ENCODE results near the gene AP1M1. TPM values are rescaled to one million over a fixed set of nuclear protein-coding genes. Genes with fewer than 3 reads are reported as not detected.

AP1M1 gene
- total and polyA plus RNA-seq, 2 of the 4 experiments (the other 2 are of a cell fraction) = 85.1 to 99.1 TPM

- ATAC-seq (ENCODE audit: low read depth) (0 out of 2 replicates have a peak, but pooled peaks have one; percentile 35), DNase-seq (no peak)
- CTCF ChIA-PET = no interaction called here
- no peak overlapping the region for H3K18ac ChIP-seq (ENCODE audit: low read depth, low read length)
- POLR2A ChIA-PET (ENCODE audit: unreplicated experiment) = no interaction called here
- no peak overlapping the region for H3K56ac ChIP-seq (ENCODE audit: extremely low read depth, insufficient read depth, low read length)
- H2AK9ac ChIP-seq (replicated peaks; ENCODE audit: low read depth, low read length, poor library complexity) = peak overlapping the region; percentile 68
- no peak overlapping the region for H4K91ac ChIP-seq (ENCODE audit: insufficient read depth, low read depth, low read length)
- H2BK5ac ChIP-seq (ENCODE audit: low read depth, low read length, poor library complexity, severe bottlenecking) = no peak overlapping the region
- H4K20me1 ChIP-seq (ENCODE audit: insufficient read depth, low read length) = no peaks in the 10 kb centered on the region
- no peak overlapping the region for H3K23ac ChIP-seq (ENCODE audit: low read depth, low read length)
- H4K5ac ChIP-seq (ENCODE audit: low read depth, low read length) = no peak overlapping the region
- no peak overlapping the region for H3K4me3 ChIP-seq (ENCODE audit: insufficient read depth, low read depth, low read length)
- H3K9me1 ChIP-seq (ENCODE audit: insufficient read depth, low read length) = no peaks in the 10 kb centered on the region
- H4K8ac ChIP-seq (ENCODE audit: low read depth in 2 of 2, low read length in 2 of 2) = no peak overlapping the region
- 43% methylated on average over 7 of the region's 14 CpGs; no CpG with 5 or more reads in 1 of the 2 experiments for WGBS, 2 experiments (ENCODE audit: extremely low coverage in 2 of 2, insufficient read length in 1 of 2)
- H3K14ac ChIP-seq (replicated peaks; ENCODE audit: low read depth, low read length) = no peak overlapping the region
- no peak overlapping the region for H3K9ac ChIP-seq (ENCODE audit: low read depth, low read length)
- no peaks in the 10 kb centered on the region; the same call in 1 of the 2 replicates for H3K4me1 ChIP-seq (ENCODE audit: control insufficient read depth, insufficient read depth, low read length)
- no peak overlapping the region for H2BK20ac ChIP-seq (ENCODE audit: low read depth, low read length)
- in situ Hi-C loops (cut with MboI; ENCODE audit: low sequenced_read_pairs) = no loop called here
- H3K9me3 ChIP-seq (ENCODE audit: control insufficient read depth, insufficient read depth, low read length) = peaks cover 2% of the 10 kb centered on the region; the same call in 1 of the 2 replicates
- no peak overlapping the region for H2BK120ac ChIP-seq (ENCODE audit: low read depth, low read length)
- no peak overlapping the region for H3K4me2 ChIP-seq (ENCODE audit: low read depth, low read length)
- no peak overlapping the region for H2BK15ac ChIP-seq (ENCODE audit: low read depth, low read length)
- H2AK5ac ChIP-seq (ENCODE audit: low read depth, low read length) = no peak overlapping the region
- H2AFZ ChIP-seq (replicated peaks; ENCODE audit: low read length, poor library complexity) = no peak overlapping the region
- H3K4ac ChIP-seq (ENCODE audit: low read depth, low read length) = no peak overlapping the region
- peaks cover 16% of the 10 kb centered on the region for H3K27me3 ChIP-seq (ENCODE audit: control insufficient read depth, insufficient read depth, low read length)
- H3K36me3 ChIP-seq (ENCODE audit: control insufficient read depth, insufficient read depth, low read length) = no peaks in the 10 kb centered on the region
- dilution Hi-C loops (cut with HindIII; ENCODE audit: low sequenced_read_pairs, unreplicated experiment) = no loop called here
- H3K79me1 ChIP-seq (ENCODE audit: low read depth in 1 of 2, low read length in 2 of 2) = no peaks in the 10 kb centered on the region
- no peak overlapping the region for H3K27ac ChIP-seq (ENCODE audit: insufficient read depth, low read length)
- no TSS peak for BruUV-seq (replicated peaks)
- TF ChIP-seq MAZ (IDR thresholded peaks at IDR 0.05; ENCODE audit: borderline replicate concordance, low read depth, low read length) (no peak), BHLHE40 (IDR thresholded peaks at IDR 0.05; ENCODE audit: low read depth, low read length) (no peak), RAD21 (IDR thresholded peaks at IDR 0.05; ENCODE audit: low read length) (no peak), CTCF (conservative IDR thresholded peaks at IDR 0.05; ENCODE audit: low read depth, low read length) (no peak)
- intact Hi-C loops (cut with micrococcal nuclease) = no loop called here
These were observed 75.2 kb downstream of the AP1M1 start for GRCh38 chr19:16272945-16273344.

Data from IMR-90 (cell line).